ENCODE data around the gene RAD51B. TPM values are rescaled to one million over a fixed set of nuclear protein-coding genes. Genes with fewer than 3 reads are reported as not detected.
A peak's percentile ranks its signal among the peaks of the same experiment; 100 is the strongest.

Gene RAD51B
- total RNA-seq, 2 donors from 2014 or later = 9.3 to 12.1 TPM

DNA sequence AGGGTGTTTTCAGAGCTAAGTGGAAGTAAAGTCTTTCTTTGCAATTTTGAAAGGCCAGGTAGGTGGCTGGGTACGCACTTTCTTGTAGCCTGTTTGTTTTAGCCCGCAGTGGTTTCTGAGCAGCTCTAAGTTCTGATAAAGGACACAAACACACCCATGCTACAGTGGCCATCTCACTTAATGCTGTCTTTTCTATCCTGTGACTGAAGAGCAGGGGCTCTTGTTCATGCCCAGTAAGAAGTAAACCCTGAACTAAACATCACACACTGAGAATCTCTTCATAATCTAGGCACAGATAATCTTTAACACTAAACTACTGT lies 427.2 kb downstream of the RAD51B start:
- peaks cover 55 to 71% of the 10 kb centered on the region in 2 donors for H3K4me1 ChIP-seq (ENCODE audit: control insufficient read depth in 1 of 2, low read depth in 2 of 2)

GRCh38 chr14:68247274-68247673 lies 427.7 kb downstream of the RAD51B start:
- peaks cover 55 to 71% of the 10 kb centered on the region in 2 donors for H3K4me1 ChIP-seq (ENCODE audit: control insufficient read depth in 1 of 2, low read depth in 2 of 2)
- no peak for DNase-seq (ENCODE audit: low spot score)
- H3K36me3 ChIP-seq = no peaks in the 10 kb centered on the region
- no peaks in the 10 kb centered on the region for H3K9me3 ChIP-seq
- no peak overlapping the region for H3K4me3 ChIP-seq
- ATAC-seq (ENCODE audit: insufficient number of reproducible peaks, low FRiP score, low read depth) = no peak
- TF ChIP-seq, protein P1, sequence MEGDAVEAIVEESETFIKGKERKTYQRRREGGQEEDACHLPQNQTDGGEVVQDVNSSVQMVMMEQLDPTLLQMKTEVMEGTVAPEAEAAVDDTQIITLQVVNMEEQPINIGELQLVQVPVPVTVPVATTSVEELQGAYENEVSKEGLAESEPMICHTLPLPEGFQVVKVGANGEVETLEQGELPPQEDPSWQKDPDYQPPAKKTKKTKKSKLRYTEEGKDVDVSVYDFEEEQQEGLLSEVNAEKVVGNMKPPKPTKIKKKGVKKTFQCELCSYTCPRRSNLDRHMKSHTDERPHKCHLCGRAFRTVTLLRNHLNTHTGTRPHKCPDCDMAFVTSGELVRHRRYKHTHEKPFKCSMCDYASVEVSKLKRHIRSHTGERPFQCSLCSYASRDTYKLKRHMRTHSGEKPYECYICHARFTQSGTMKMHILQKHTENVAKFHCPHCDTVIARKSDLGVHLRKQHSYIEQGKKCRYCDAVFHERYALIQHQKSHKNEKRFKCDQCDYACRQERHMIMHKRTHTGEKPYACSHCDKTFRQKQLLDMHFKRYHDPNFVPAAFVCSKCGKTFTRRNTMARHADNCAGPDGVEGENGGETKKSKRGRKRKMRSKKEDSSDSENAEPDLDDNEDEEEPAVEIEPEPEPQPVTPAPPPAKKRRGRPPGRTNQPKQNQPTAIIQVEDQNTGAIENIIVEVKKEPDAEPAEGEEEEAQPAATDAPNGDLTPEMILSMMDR (IDR thresholded peaks at IDR 0.05) = no peak
- H3K27ac ChIP-seq = peak overlapping the region; percentile 82 to 88
- no peaks in the 10 kb centered on the region for H3K27me3 ChIP-seq (replicated peaks; ENCODE audit: insufficient read depth)

More for the DNA sequence above, 427.2 kb downstream of the RAD51B start:
- ATAC-seq (ENCODE audit: insufficient number of reproducible peaks, low FRiP score, low read depth) = no peak
- H3K4me3 ChIP-seq = no peak overlapping the region
- DNase-seq (ENCODE audit: low spot score) = no peak
- H3K9me3 ChIP-seq = no peaks in the 10 kb centered on the region
- TF ChIP-seq, protein P1 (IDR thresholded peaks at IDR 0.05) = no peak
- peak overlapping the region; percentile 82 to 88 for H3K27ac ChIP-seq
- no peaks in the 10 kb centered on the region for H3K36me3 ChIP-seq
- H3K27me3 ChIP-seq (replicated peaks; ENCODE audit: insufficient read depth) = no peaks in the 10 kb centered on the region

DNA sequence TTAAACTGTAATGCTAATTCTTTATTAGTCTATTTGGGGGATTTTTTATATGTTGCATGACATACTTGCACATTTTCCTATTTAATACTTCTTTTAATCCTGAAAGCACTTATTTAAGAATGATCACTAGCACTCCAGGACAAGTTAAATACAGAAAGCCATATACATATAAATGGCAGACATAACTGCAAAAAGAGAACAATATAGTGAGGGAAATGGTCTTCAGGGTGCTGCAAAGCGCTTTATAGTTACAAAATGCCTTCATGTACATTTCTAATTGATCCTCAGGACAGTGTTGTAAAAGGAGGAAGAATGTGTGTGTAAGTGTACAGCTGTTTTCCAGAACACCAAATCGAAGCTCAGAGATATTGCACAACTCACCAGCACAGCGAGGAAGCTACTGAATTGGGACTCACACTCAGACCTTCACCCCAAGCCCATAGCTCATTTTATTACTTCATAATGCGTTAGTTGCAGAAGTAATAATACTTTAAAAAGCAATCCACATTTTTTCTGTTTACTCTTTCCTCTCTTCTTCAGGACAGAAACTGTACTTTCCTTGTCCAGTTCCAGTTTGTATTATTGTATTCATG lies 428.2 kb downstream of the RAD51B start:
- Histone ChIP-seq H3K27ac (peak overlapping the region; percentile 82 to 88), H3K27me3 (replicated peaks; ENCODE audit: insufficient read depth) (no peaks in the 10 kb centered on the region), H3K9me3 (no peaks in the 10 kb centered on the region), H3K36me3 (no peaks in the 10 kb centered on the region), H3K4me1 (ENCODE audit: control insufficient read depth in 1 of 2, low read depth in 2 of 2) (peaks cover 55 to 71% of the 10 kb centered on the region in 2 donors), H3K4me3 (no peak overlapping the region)
- TF ChIP-seq, protein P1 (IDR thresholded peaks at IDR 0.05) = no peak
- DNase-seq (ENCODE audit: low spot score) = no peak
- ATAC-seq (ENCODE audit: insufficient number of reproducible peaks, low FRiP score, low read depth) = no peak

GRCh38 chr14:68248481-68249255 lies 429.1 kb downstream of the RAD51B start:
- H3K36me3 ChIP-seq = no peaks in the 10 kb centered on the region
- H3K27me3 ChIP-seq (replicated peaks; ENCODE audit: insufficient read depth) = no peaks in the 10 kb centered on the region
- TF ChIP-seq, protein P1 (IDR thresholded peaks at IDR 0.05) = peak; percentile 59
- H3K9me3 ChIP-seq = no peaks in the 10 kb centered on the region
- peak overlapping the region; percentile 82 to 88 for H3K27ac ChIP-seq
- H3K4me3 ChIP-seq = no peak overlapping the region
- DNase-seq (ENCODE audit: low spot score) = no peak
- H3K4me1 ChIP-seq (ENCODE audit: control insufficient read depth in 1 of 2, low read depth in 2 of 2) = peaks cover 55 to 71% of the 10 kb centered on the region in 2 donors
- ATAC-seq (ENCODE audit: insufficient number of reproducible peaks, low FRiP score, low read depth) = no peak

DNA sequence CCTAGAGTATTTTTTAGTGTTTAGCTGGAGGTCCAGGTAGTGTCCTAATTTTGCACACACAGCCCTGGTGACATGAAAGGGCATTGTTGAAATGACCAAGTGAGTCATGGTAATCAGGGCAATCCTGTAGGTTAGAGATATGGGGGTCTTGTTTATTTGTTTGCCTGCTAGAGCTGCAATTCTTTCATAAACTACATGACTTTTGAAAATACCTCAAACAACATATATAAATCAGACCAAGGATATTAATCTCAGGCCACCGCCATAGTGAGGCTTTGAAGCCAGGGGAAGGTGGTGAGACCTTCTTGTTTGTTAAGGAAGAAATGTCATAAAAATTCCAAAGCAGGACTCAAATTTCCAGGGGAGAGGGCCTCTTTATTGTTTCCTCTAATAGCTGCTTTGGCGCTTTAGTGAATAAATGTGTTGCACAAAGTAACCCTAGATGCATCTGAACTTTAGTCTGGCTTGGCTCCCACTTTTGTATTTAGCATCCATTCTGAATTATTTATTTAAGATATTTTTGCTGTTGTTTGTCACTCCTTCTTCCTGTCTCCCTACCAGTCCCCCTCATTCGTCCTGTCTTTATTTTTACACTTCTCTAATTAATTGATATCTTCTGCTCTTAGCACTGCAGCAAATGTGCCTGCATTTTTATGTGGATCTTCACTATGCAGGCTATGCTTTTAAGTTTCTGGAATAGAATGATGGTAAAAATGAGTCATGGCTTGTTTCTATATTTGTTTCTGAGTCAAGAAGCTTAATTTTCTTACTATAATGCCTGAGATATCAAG lies 430.3 kb downstream of the RAD51B start:
- peak; percentile 7 for ATAC-seq (ENCODE audit: insufficient number of reproducible peaks, low FRiP score, low read depth)
- no peaks in the 10 kb centered on the region for H3K9me3 ChIP-seq
- TF ChIP-seq, protein P1 (IDR thresholded peaks at IDR 0.05) = no peak
- DNase-seq (ENCODE audit: low spot score) = no peak
- H3K27me3 ChIP-seq (replicated peaks; ENCODE audit: insufficient read depth) = no peaks in the 10 kb centered on the region
- peak overlapping the region; percentile 82 to 88 for H3K27ac ChIP-seq
- peaks cover 55 to 64% of the 10 kb centered on the region in 2 donors for H3K4me1 ChIP-seq (ENCODE audit: control insufficient read depth in 1 of 2, low read depth in 2 of 2)
- no peaks in the 10 kb centered on the region for H3K36me3 ChIP-seq
- no peak overlapping the region for H3K4me3 ChIP-seq

Measured in thoracic aorta (tissue), 2 donors.